Stimulated activated naive CD8-positive, alpha-beta T cell treated with anti-CD3 and anti-CD28 coated beads, Interleukin-15, Interleukin-2, amounts not matched to agents 100 ng/mL and 50 ng/mL, for 24 hours (primary cell): ENCODE results near the gene EPX.
"Not testable (repeated sequence)": the region's sequence is repeated elsewhere in the genome, so short reads cannot be mapped to it uniquely, and the experiment has no call there.

Experiments used
- H3K27ac Mint-ChIP-seq: one replicate; pipeline ENCODE4 v1.8.0; 2021; ENCODE audit warnings: mild to moderate bottlenecking, mixed read lengths
- H3K27me3 Mint-ChIP-seq: one replicate; pipeline ENCODE4 v1.8.0; 2021; ENCODE audit warnings: mixed read lengths
- H3K36me3 Mint-ChIP-seq: one replicate; pipeline ENCODE4 v1.8.0; 2021; ENCODE audit warnings: low read depth, mixed read lengths
- H3K4me1 Mint-ChIP-seq: one replicate; pipeline ENCODE4 v1.8.0; 2021; ENCODE audit warnings: low read depth, mixed read lengths
- H3K4me3 Mint-ChIP-seq: one replicate; pipeline ENCODE4 v1.8.0; 2021; ENCODE audit warnings: mild to moderate bottlenecking, mixed read lengths
- H3K9me3 Mint-ChIP-seq: one replicate; pipeline ENCODE4 v1.8.0; 2021; ENCODE audit warnings: mixed read lengths

Gene EPX, protein sequence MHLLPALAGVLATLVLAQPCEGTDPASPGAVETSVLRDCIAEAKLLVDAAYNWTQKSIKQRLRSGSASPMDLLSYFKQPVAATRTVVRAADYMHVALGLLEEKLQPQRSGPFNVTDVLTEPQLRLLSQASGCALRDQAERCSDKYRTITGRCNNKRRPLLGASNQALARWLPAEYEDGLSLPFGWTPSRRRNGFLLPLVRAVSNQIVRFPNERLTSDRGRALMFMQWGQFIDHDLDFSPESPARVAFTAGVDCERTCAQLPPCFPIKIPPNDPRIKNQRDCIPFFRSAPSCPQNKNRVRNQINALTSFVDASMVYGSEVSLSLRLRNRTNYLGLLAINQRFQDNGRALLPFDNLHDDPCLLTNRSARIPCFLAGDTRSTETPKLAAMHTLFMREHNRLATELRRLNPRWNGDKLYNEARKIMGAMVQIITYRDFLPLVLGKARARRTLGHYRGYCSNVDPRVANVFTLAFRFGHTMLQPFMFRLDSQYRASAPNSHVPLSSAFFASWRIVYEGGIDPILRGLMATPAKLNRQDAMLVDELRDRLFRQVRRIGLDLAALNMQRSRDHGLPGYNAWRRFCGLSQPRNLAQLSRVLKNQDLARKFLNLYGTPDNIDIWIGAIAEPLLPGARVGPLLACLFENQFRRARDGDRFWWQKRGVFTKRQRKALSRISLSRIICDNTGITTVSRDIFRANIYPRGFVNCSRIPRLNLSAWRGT

DNA sequence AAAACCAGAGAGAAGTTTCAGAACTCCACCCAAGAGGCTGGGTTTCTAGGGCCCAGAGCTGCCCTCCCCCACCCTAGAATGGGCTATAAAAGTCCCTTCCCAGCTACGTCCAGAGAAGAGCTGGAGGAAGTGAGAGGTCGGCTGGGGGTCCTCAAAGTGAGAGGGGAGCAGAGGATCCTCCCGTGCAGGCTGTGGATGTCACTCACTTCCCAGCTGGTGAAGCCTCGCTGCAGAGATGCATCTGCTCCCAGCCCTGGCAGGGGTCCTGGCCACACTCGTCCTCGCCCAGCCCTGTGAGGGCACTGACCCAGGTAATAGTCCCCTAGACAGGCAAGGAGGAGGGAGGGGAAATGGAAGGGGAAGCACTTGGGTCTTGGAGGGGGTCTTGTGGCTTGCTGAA, at the start of gene EPX:
TSS of gene EPX (plus strand) at position 115 of the 400 bp plus-strand sequence. CDS start at position 236, 121 bp downstream.
- Mint-ChIP-seq H3K4me3 (no peak within 1 kb of the TSS), H3K27me3 (peaks cover 6% of the 10 kb centered on the region), H3K9me3 (no peaks in the 10 kb centered on the region), H3K4me1 (no peaks in the 10 kb centered on the region), H3K27ac (no peak within 1 kb of the TSS), H3K36me3 (no peaks in the 10 kb centered on the region)

DNA sequence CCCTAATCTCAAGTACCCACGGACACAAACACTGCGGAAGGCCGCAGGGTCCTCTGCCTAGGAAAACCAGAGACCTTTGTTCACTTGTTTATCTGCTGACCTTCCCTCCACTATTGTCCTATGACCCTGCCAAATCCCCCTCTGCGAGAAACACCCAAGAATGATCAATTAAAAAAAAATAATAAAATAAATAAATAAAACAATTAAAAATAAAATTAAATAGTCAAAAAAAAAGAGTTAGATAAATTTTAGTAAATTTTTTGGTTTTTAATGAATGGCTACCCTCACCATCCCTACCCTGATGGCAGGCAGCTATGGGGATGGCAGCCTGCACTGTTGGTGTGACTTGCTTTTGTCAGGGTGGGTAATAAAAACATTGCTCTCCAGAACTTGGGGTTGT, 49.2 kb upstream of the EPX start:
- Mint-ChIP-seq H3K9me3 (peaks cover 34% of the 10 kb centered on the region), H3K36me3 (peaks cover 17% of the 10 kb centered on the region)
- H3K4me3 Mint-ChIP-seq, H3K27ac Mint-ChIP-seq, H3K4me1 Mint-ChIP-seq, H3K27me3 Mint-ChIP-seq: not testable (repeated sequence)

GRCh38 chr17:58144801-58145200, 47.7 kb upstream of the EPX start:
- peaks cover 17% of the 10 kb centered on the region for H3K36me3 Mint-ChIP-seq
- no peaks in the 10 kb centered on the region for H3K27me3 Mint-ChIP-seq
- no peak overlapping the region for H3K4me3 Mint-ChIP-seq
- H3K9me3 Mint-ChIP-seq: peaks cover 34% of the 10 kb centered on the region
- H3K4me1 Mint-ChIP-seq: no peaks in the 10 kb centered on the region
- H3K27ac Mint-ChIP-seq: no peak overlapping the region

DNA sequence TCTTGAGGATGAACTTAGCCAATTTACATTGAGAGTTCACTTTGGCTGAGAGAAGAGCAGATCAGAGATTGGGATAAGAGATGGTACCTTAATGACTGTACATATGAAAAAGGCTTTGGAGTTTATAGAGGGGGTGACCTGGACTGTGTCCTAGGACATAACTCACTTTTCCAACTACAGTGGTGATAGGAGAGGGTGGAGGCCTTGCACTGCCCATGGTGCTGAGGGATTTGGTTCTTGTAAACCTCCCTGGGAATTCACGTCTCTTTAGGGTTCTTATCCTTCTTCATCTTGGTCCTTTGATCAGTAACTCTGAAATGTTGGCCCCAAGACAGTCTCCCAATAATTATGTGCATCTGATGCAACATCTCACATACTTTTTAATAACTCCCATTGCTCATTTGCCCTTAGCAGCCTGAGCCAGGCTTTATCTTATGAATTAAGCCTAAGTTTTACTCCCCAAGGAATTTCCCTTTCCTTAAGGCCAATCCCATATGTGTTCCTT, 44.5 kb upstream of the EPX start, which contains the start of gene OR4D1:
TSS of gene OR4D1 (plus strand) at position 455 of the 505 bp plus-strand sequence. CDS start 6,770 bp downstream, outside the sequence.
- Mint-ChIP-seq H3K27ac (no peak within 1 kb of the TSS), H3K4me1 (peaks cover 19% of the 10 kb centered on the region), H3K9me3 (peaks cover 34% of the 10 kb centered on the region), H3K4me3 (no peak within 1 kb of the TSS), H3K36me3 (peaks cover 17% of the 10 kb centered on the region), H3K27me3 (no peaks in the 10 kb centered on the region)

GRCh38 chr17:58148609-58149008, 43.9 kb upstream of the EPX start:
- peaks cover 16% of the 10 kb centered on the region for H3K36me3 Mint-ChIP-seq
- H3K4me3 Mint-ChIP-seq: no peak overlapping the region
- peaks cover 25% of the 10 kb centered on the region for H3K4me1 Mint-ChIP-seq
- H3K27ac Mint-ChIP-seq: no peak overlapping the region
- no peaks in the 10 kb centered on the region for H3K27me3 Mint-ChIP-seq
- H3K9me3 Mint-ChIP-seq: peaks cover 32% of the 10 kb centered on the region

- peaks cover 41% of the 10 kb centered on the region for H3K4me1 Mint-ChIP-seq
- H3K9me3 Mint-ChIP-seq: peaks cover 16% of the 10 kb centered on the region
- no peak overlapping the region for H3K27ac Mint-ChIP-seq
- no peaks in the 10 kb centered on the region for H3K36me3 Mint-ChIP-seq
- H3K27me3 Mint-ChIP-seq: no peaks in the 10 kb centered on the region
- H3K4me3 Mint-ChIP-seq: no peak overlapping the region
These were observed 42.1 kb upstream of the EPX start for GRCh38 chr17:58150394-58150793.

DNA sequence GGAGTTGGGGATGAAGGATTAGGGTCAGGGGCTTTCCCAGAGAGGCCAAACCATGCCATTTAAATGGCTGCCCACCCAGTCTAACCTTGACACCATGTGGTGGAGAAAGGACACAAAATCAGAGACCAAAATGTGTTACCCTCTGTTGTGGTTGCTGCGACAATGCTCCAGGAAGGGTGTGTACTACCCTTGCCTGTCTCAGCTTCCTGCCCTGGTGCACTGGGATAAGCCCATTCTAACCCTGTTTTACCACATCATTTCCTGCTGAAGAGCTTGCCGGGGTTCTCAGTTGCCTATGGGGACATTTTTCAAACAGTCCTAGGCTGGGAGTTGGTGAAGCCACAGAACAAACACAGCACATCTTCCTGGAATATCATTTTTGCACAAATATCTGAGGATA, 39.5 kb upstream of the EPX start:
- Mint-ChIP-seq H3K4me1 (peaks cover 62% of the 10 kb centered on the region), H3K27me3 (no peaks in the 10 kb centered on the region), H3K4me3 (peak overlapping the region; percentile 52), H3K9me3 (no peaks in the 10 kb centered on the region), H3K27ac (peak overlapping the region; percentile 79), H3K36me3 (no peaks in the 10 kb centered on the region)

DNA sequence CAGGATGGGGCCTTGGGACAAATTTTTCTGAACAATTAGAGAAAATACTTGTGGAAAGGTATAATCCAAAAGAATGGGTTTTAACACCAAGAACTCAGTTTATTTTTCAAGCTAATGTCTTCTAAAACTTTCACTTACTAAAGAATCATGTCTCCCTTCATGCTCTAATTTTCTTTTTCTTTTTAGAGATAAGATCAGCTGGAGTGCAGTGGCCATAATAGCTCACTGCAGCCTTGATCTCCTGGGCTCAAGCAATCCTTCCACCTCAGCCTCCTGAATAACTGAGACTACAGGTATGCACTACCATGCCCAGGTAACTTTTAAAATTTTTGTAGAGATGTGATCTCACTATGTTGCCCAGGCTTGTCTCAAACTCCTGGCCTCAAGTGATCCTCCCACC, 38.9 kb upstream of the EPX start:
- Mint-ChIP-seq H3K27me3 (no peaks in the 10 kb centered on the region), H3K4me3 (no peak overlapping the region), H3K36me3 (no peaks in the 10 kb centered on the region), H3K9me3 (no peaks in the 10 kb centered on the region), H3K27ac (peak overlapping the region; percentile 79), H3K4me1 (peaks cover 62% of the 10 kb centered on the region)

GRCh38 chr17:58156839-58157803, 35.4 kb upstream of the EPX start:
- Mint-ChIP-seq H3K36me3 (no peaks in the 10 kb centered on the region), H3K27ac (peak overlapping the region; percentile 81), H3K9me3 (no peaks in the 10 kb centered on the region), H3K27me3 (no peaks in the 10 kb centered on the region), H3K4me3 (peak overlapping the region; percentile 84), H3K4me1 (peaks cover 52% of the 10 kb centered on the region)

- Mint-ChIP-seq H3K4me3 (no peak overlapping the region), H3K9me3 (no peaks in the 10 kb centered on the region), H3K27ac (no peak overlapping the region), H3K4me1 (peaks cover 41% of the 10 kb centered on the region), H3K36me3 (no peaks in the 10 kb centered on the region), H3K27me3 (no peaks in the 10 kb centered on the region)
These were observed 34.3 kb upstream of the EPX start for GRCh38 chr17:58158181-58158580.

- peaks cover 14% of the 10 kb centered on the region for H3K4me1 Mint-ChIP-seq
- H3K27ac Mint-ChIP-seq: no peak overlapping the region
- H3K4me3 Mint-ChIP-seq: no peak overlapping the region
- no peaks in the 10 kb centered on the region for H3K27me3 Mint-ChIP-seq
- H3K9me3 Mint-ChIP-seq: no peaks in the 10 kb centered on the region
- H3K36me3 Mint-ChIP-seq: no peaks in the 10 kb centered on the region
These were observed 31.0 kb upstream of the EPX start for GRCh38 chr17:58161566-58161965.

DNA sequence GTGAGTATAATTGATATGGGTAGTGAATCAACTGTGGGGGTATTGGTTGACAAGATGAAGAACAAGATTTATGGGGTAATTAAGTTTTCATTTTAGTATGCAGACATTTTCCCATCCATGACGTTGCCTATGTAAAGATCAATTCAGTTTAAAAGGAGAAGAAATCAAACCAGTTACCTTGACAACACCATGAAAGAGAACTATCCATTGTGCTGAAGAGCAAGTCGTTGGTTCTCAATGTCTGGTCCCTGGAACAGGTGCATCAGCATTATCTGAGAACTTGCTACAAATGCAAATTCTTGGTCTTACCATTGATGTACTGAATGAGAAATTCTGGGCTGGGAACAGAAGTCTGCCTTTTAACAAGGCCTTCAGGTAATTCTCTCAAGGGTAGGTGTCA, 26.5 kb upstream of the EPX start:
- Mint-ChIP-seq H3K27ac (no peak overlapping the region), H3K9me3 (no peaks in the 10 kb centered on the region), H3K27me3 (no peaks in the 10 kb centered on the region), H3K4me3 (no peak overlapping the region), H3K36me3 (no peaks in the 10 kb centered on the region), H3K4me1 (peaks cover 28% of the 10 kb centered on the region)

DNA sequence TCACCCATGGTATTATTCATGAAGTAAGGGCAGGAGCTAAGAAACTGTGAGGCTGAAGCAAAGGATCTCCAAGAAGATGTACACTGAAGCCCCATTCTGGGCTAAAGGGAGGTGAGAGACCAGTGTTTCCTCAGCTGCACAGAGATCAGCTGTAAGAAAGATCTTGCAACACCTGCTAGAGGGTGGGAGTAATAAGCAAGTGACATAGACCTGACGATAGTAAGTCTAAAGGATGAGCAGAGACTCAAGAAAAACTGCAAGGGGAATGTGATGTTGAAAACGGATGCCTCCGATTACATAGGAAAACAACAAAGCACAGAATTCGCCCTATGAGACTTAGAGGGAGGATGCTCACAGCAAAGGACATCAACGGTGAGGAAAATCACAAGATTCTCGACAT, 25.8 kb upstream of the EPX start, which contains the start of gene OR4D2:
TSS of gene OR4D2 (plus strand) at position 301 of the 400 bp plus-strand sequence. CDS start 2,674 bp downstream, outside the sequence.
- no peaks in the 10 kb centered on the region for H3K27me3 Mint-ChIP-seq
- H3K36me3 Mint-ChIP-seq: no peaks in the 10 kb centered on the region
- no peak within 1 kb of the TSS for H3K27ac Mint-ChIP-seq
- H3K4me1 Mint-ChIP-seq: peaks cover 33% of the 10 kb centered on the region
- H3K9me3 Mint-ChIP-seq: no peaks in the 10 kb centered on the region
- no peak within 1 kb of the TSS for H3K4me3 Mint-ChIP-seq

DNA sequence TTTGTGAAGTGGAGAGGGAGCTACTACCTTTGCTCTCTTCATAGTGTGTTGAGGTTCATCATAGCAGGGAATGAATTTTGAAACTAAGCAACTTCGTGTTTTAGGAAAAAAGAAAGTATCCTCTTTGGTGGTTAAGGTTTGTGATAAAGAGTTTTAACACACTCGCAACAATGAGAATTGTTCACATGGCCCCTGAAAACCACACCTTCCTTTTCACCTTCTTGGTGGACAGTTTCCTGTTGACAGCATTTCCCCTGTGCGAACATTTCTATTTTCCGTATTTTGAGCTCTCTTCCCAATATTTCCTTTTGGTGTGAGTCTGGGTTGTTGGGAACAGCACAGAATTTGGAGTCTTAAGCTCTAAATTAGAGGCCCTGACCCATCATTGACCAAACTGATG, 21.9 kb upstream of the EPX start:
- Mint-ChIP-seq H3K27ac (peak overlapping the region; percentile 69), H3K36me3 (no peaks in the 10 kb centered on the region), H3K4me3 (no peak overlapping the region), H3K4me1 (peaks cover 39% of the 10 kb centered on the region), H3K9me3 (no peaks in the 10 kb centered on the region), H3K27me3 (no peaks in the 10 kb centered on the region)
